ENCODE results near the gene GALNT17.

DNA sequence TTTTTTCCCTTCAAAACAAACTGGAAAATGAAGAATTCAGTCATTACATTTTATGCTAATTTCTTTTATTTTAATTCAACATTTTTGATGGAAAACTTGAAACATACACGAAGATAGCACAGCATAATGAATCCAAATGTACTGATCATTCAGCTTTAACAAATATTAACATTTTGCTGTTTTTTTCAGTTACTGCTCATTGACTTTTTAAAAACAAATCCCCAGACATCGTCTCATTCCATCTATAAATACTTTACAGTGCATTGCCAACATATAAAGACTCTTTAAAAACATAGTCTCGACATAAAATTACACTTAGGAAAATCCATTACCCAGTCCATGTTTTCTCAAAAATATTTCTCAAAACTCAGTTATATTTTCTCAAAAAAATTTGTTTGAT lies 452.3 kb downstream of the GALNT17 start:
- TF ChIP-seq, protein P1, sequence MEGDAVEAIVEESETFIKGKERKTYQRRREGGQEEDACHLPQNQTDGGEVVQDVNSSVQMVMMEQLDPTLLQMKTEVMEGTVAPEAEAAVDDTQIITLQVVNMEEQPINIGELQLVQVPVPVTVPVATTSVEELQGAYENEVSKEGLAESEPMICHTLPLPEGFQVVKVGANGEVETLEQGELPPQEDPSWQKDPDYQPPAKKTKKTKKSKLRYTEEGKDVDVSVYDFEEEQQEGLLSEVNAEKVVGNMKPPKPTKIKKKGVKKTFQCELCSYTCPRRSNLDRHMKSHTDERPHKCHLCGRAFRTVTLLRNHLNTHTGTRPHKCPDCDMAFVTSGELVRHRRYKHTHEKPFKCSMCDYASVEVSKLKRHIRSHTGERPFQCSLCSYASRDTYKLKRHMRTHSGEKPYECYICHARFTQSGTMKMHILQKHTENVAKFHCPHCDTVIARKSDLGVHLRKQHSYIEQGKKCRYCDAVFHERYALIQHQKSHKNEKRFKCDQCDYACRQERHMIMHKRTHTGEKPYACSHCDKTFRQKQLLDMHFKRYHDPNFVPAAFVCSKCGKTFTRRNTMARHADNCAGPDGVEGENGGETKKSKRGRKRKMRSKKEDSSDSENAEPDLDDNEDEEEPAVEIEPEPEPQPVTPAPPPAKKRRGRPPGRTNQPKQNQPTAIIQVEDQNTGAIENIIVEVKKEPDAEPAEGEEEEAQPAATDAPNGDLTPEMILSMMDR (optimal IDR thresholded peaks at IDR 0.05 in 1 of 3, IDR thresholded peaks at IDR 0.05 in 1 of 3, conservative IDR thresholded peaks at IDR 0.05 in 1 of 3; ENCODE audit: extremely low read depth in 1 of 3, insufficient read depth in 2 of 3, low read length in 3 of 3) = no peak
- TF ChIP-seq EZH2 (IDR thresholded peaks at IDR 0.05; ENCODE audit: low read length) = no peak
